AG04450 (cell line): ENCODE measurements around the gene THBS1. TPM values are rescaled to one million over a fixed set of nuclear protein-coding genes. Genes with fewer than 3 reads are reported as not detected.

Experiments used
- CTCF ChIA-PET: fragments of 300-600, 350-600 bp; formaldehyde crosslinking; extraction: SDS; loops from one replicate; lab custom pipeline; 2022; ENCODE audit warnings: antibody characterized with exemption, inconsistent platforms; lab: Charles Lee
- POLR2A ChIA-PET: fragments of 350-600 bp; formaldehyde crosslinking; extraction: SDS; loops from one replicate; lab custom pipeline; 2021; ENCODE audit warnings: antibody characterized with exemption, inconsistent platforms; lab: Yijun Ruan, JAX
- DNase-seq: peaks from one replicate; pipeline ENCODE4 v3.0.0-alpha.2; 2011; ENCODE audit warnings: low read depth, low spot score
- H3K27ac ChIP-seq: one replicate; pipeline ENCODE4 v1.5.1; 2012; ENCODE audit warnings: low read depth, low read length, control low read depth
- H3K27me3 ChIP-seq: one replicate; pipeline ENCODE4 v1.6.0; 2012; ENCODE audit warnings: low read length; ENCODE audit not compliant: control insufficient read depth, insufficient read depth
- H3K4me3 ChIP-seq: 2 replicates; pipeline ENCODE4 v1.5.1; 2011; ENCODE audit warnings: mild to moderate bottlenecking, low read depth, low read length, control low read depth
- H3K9me3 ChIP-seq: 2 replicates; pipeline ENCODE4 v1.5.1; 2012; ENCODE audit warnings: low read length; ENCODE audit not compliant: control insufficient read depth, insufficient read depth
- CTCF ChIP-seq: IDR thresholded peaks from 2 replicates; pipeline ENCODE4 v1.5.1; 2011; ENCODE audit warnings: low read depth, low read length, control low read depth, inconsistent platforms
- polyA plus RNA-seq: library from polyadenylated mRNA; depleted of rRNA; stranded (reverse); fragments of >200 nt; gene quantifications from 2 replicates; pipeline ENCODE4 v1.2.3, GENCODE V29; 2011

THBS1 gene
- polyA plus RNA-seq, 1 experiment: 686 TPM

- ChIA-PET POLR2A (interaction anchor here (0.6 to 3.9 kb wide), 12 partner anchors 74 to 439 kb away, joined by 3 to 86 read pairs (median 8); no protein-coding TSS in a partner anchor), CTCF (interaction anchor here (0.8 to 2.1 kb wide), 16 partner anchors 9 to 872 kb away, joined by 3 to 15 read pairs (median 3); no protein-coding TSS in a partner anchor)
- Histone ChIP-seq H3K4me3 (peak overlapping the region; percentile 57), H3K27ac (peak overlapping the region; percentile 96), H3K9me3 (no peaks in the 10 kb centered on the region), H3K27me3 (no peaks in the 10 kb centered on the region)
- DNase-seq: no peak
- peak; percentile 49 for TF ChIP-seq CTCF
These were observed 1.9 kb upstream of the THBS1 start for GRCh38 chr15:39578851-39579486.

- DNase-seq: peak; percentile 96
- no peaks in the 10 kb centered on the region for H3K27me3 ChIP-seq
- peak overlapping the region; percentile 96 for H3K27ac ChIP-seq
- ChIA-PET CTCF (interaction anchor here (0.5 to 2.1 kb wide), 23 partner anchors 9 to 878 kb away, joined by 3 to 15 read pairs (median 4); no protein-coding TSS in a partner anchor), POLR2A (interaction anchor here (0.7 to 3.9 kb wide), 31 partner anchors 11 to 494 kb away, joined by 3 to 86 read pairs (median 6); no protein-coding TSS in a partner anchor)
- no peaks in the 10 kb centered on the region for H3K9me3 ChIP-seq
- TF ChIP-seq CTCF: no peak
- H3K4me3 ChIP-seq: peak overlapping the region; percentile 57
These were observed 1.3 kb upstream of the THBS1 start for GRCh38 chr15:39579487-39580116.

- Histone ChIP-seq H3K27ac (peak overlapping the region; percentile 99), H3K9me3 (no peaks in the 10 kb centered on the region), H3K4me3 (peak overlapping the region; percentile 99), H3K27me3 (no peaks in the 10 kb centered on the region)
- ChIA-PET POLR2A (interaction anchor here (0.7 to 3.9 kb wide), 54 partner anchors 11 to 865 kb away, joined by 3 to 86 read pairs (median 6); no protein-coding TSS in a partner anchor), CTCF (interaction anchor here (0.5 to 2.1 kb wide), 24 partner anchors 79 to 878 kb away, joined by 3 to 15 read pairs (median 4); no protein-coding TSS in a partner anchor)
- TF ChIP-seq CTCF: peak; percentile 92
- DNase-seq: peak; percentile 95
These were observed 778 bp upstream of the THBS1 start for GRCh38 chr15:39580117-39580484.

- peak overlapping the region; percentile 99 for H3K4me3 ChIP-seq
- 0 out of 2 replicates have a peak, but pooled peaks have one; percentile 3 for TF ChIP-seq CTCF
- no peak for DNase-seq
- H3K9me3 ChIP-seq: no peaks in the 10 kb centered on the region
- ChIA-PET POLR2A (interaction anchor here (0.6 to 3.9 kb wide), 54 partner anchors 10 to 1109 kb away, joined by 3 to 86 read pairs (median 6); partner anchors contain the start of genes EIF2AK4 and FSIP1), CTCF (interaction anchor here (0.5 to 2.1 kb wide), 14 partner anchors 114 to 877 kb away, joined by 3 to 15 read pairs (median 4); no protein-coding TSS in a partner anchor)
- no peaks in the 10 kb centered on the region for H3K27me3 ChIP-seq
- H3K27ac ChIP-seq: peak overlapping the region; percentile 90
These were observed 438 bp downstream of the THBS1 start for GRCh38 chr15:39581242-39581792.
